Astrocyte (in vitro differentiated cells and primary cell): ENCODE data around the gene HGS. TPM values are rescaled to one million over a fixed set of nuclear protein-coding genes. Genes with fewer than 3 reads are reported as not detected.
"Not testable (repeated sequence)": the region's sequence is repeated elsewhere in the genome, so short reads cannot be mapped to it uniquely, and the experiment has no call there.

Experiments used
- DNase-seq: peaks from one replicate; pipeline ENCODE4 v3.0.0-alpha.2; 2010; ENCODE audit warnings: low read depth
- FAIRE-seq: peaks from 2 replicates; lab custom pipeline; 2011; peaks lifted over from hg19 to GRCh38; lab: Jason Lieb, UNC
- H2AFZ ChIP-seq: 2 replicates; pipeline ENCODE4 v1.6.0; 2012; ENCODE audit warnings: low read depth, low read length, inconsistent platforms
- H3K27ac ChIP-seq: 2 replicates; pipeline ENCODE4 v1.5.1; 2011; ENCODE audit warnings: low read depth, low read length, inconsistent platforms
- H3K27me3 ChIP-seq: 2 replicates; pipeline ENCODE4 v1.6.0; 2011; ENCODE audit warnings: low read length, inconsistent platforms; ENCODE audit not compliant: insufficient read depth
- H3K36me3 ChIP-seq: 2 replicates; pipeline ENCODE4 v1.5.1; 2011; ENCODE audit warnings: low read length, inconsistent platforms; ENCODE audit not compliant: insufficient read depth
- H3K4me1 ChIP-seq: 2 replicates; pipeline ENCODE4 v1.5.1; 2011; ENCODE audit warnings: low read length, inconsistent platforms; ENCODE audit not compliant: insufficient read depth
- H3K4me2 ChIP-seq: 2 replicates; pipeline ENCODE4 v1.6.0; 2012; ENCODE audit warnings: low read length, inconsistent platforms
- H3K4me3 ChIP-seq: 2 replicates; pipeline ENCODE4 v1.5.1; 2011; ENCODE audit warnings: low read depth, mild to moderate bottlenecking, low read length, inconsistent platforms; ENCODE audit not compliant: insufficient read depth
- H3K79me2 ChIP-seq: 2 replicates; pipeline ENCODE4 v1.6.0; 2012; ENCODE audit warnings: mild to moderate bottlenecking, low read length, inconsistent platforms; ENCODE audit not compliant: insufficient read depth
- H3K9ac ChIP-seq: 2 replicates; pipeline ENCODE4 v1.6.0; 2012; ENCODE audit warnings: mild to moderate bottlenecking, low read length, inconsistent platforms
- H3K9me3 ChIP-seq: 2 replicates; pipeline ENCODE4 v1.5.1; 2012; ENCODE audit warnings: low read depth, mild to moderate bottlenecking, low read length, inconsistent platforms; ENCODE audit not compliant: insufficient read depth
- H4K20me1 ChIP-seq: 2 replicates; pipeline ENCODE4 v1.6.0; 2012; ENCODE audit warnings: low read length, inconsistent platforms; ENCODE audit not compliant: insufficient read depth
- H3K27ac Mint-ChIP-seq: one replicate; pipeline ENCODE4 v1.8.0; 2021; ENCODE audit warnings: mild to moderate bottlenecking, mixed read lengths; ENCODE audit not compliant: unreplicated experiment
- H3K27me3 Mint-ChIP-seq: one replicate; pipeline ENCODE4 v1.8.0; 2021; ENCODE audit warnings: low read depth, mixed read lengths; ENCODE audit not compliant: unreplicated experiment
- H3K36me3 Mint-ChIP-seq: one replicate; pipeline ENCODE4 v1.8.0; 2021; ENCODE audit warnings: low read depth, mixed read lengths; ENCODE audit not compliant: unreplicated experiment
- H3K4me1 Mint-ChIP-seq: one replicate; pipeline ENCODE4 v1.8.0; 2021; ENCODE audit warnings: low read depth, mixed read lengths; ENCODE audit not compliant: unreplicated experiment
- H3K4me3 Mint-ChIP-seq: one replicate; pipeline ENCODE4 v1.8.0; 2021; ENCODE audit warnings: mild to moderate bottlenecking, moderate library complexity, mixed read lengths; ENCODE audit not compliant: unreplicated experiment
- H3K9me3 Mint-ChIP-seq: one replicate; pipeline ENCODE4 v1.8.0; 2021; ENCODE audit warnings: mild to moderate bottlenecking, mixed read lengths; ENCODE audit not compliant: unreplicated experiment
- CTCF ChIP-seq: IDR thresholded peaks from 2 replicates; pipeline ENCODE4 v1.5.1; 2011; ENCODE audit warnings: low read depth, mild to moderate bottlenecking, inconsistent platforms, low read length, moderate library complexity; ENCODE audit not compliant: insufficient read depth
- EZH2 ChIP-seq: IDR thresholded peaks from 2 replicates; pipeline ENCODE4 v1.6.1; 2012; ENCODE audit warnings: mild to moderate bottlenecking, low read length, inconsistent platforms; ENCODE audit not compliant: insufficient read depth
- total RNA-seq: library from RNA; stranded (reverse); gene quantifications from 2 replicates; pipeline ENCODE4 v1.2.1, GENCODE V29; 2021

Gene HGS
- total RNA-seq, 1 donor from 2014 or later = 122 TPM

- no peaks in the 10 kb centered on the region for H3K36me3 ChIP-seq
- no peak overlapping the region for H3K4me2 ChIP-seq
- H3K9me3 Mint-ChIP-seq = no peaks in the 10 kb centered on the region
- H4K20me1 ChIP-seq = no peaks in the 10 kb centered on the region
- H3K9ac ChIP-seq = no peak overlapping the region
- H2AFZ ChIP-seq = no peak overlapping the region
- no peaks in the 10 kb centered on the region for H3K79me2 ChIP-seq
- no peak for FAIRE-seq
- peaks cover 3% of the 10 kb centered on the region for H3K27me3 ChIP-seq
- no peak overlapping the region for H3K4me3 Mint-ChIP-seq
- peaks cover 14% of the 10 kb centered on the region for H3K27me3 Mint-ChIP-seq
- H3K27ac Mint-ChIP-seq = no peak overlapping the region
- H3K36me3 Mint-ChIP-seq = no peaks in the 10 kb centered on the region
- H3K4me1 ChIP-seq = no peaks in the 10 kb centered on the region
- no peak for TF ChIP-seq CTCF
- H3K4me1 Mint-ChIP-seq = peaks cover 3% of the 10 kb centered on the region
- H3K27ac ChIP-seq = no peak overlapping the region
- DNase-seq = no peak
- H3K9me3 ChIP-seq = no peaks in the 10 kb centered on the region
- no peak overlapping the region for H3K4me3 ChIP-seq
Measured at GRCh38 chr17:81737947-81738800, 54.4 kb downstream of the HGS start.

GRCh38 chr17:81738801-81739393 is 55.1 kb downstream of the HGS start:
- TF ChIP-seq CTCF (no peak), EZH2 (no peak)
- Histone ChIP-seq H3K27ac (no peak overlapping the region), H3K27me3 (no peaks in the 10 kb centered on the region), H3K36me3 (no peaks in the 10 kb centered on the region), H3K4me1 (no peaks in the 10 kb centered on the region), H3K4me3 (no peak overlapping the region), H3K4me2 (no peak overlapping the region), H4K20me1 (no peaks in the 10 kb centered on the region), H3K9ac (no peak overlapping the region), H2AFZ (no peak overlapping the region), H3K79me2 (no peaks in the 10 kb centered on the region), H3K9me3 (no peaks in the 10 kb centered on the region)
- Mint-ChIP-seq H3K4me1 (peaks cover 3% of the 10 kb centered on the region), H3K4me3 (no peak overlapping the region), H3K27me3 (peaks cover 9% of the 10 kb centered on the region), H3K27ac (no peak overlapping the region), H3K36me3 (no peaks in the 10 kb centered on the region), H3K9me3 (no peaks in the 10 kb centered on the region)
- FAIRE-seq (no peak), DNase-seq (no peak)

- not testable (repeated sequence) for H4K20me1 ChIP-seq, H3K4me3 Mint-ChIP-seq, FAIRE-seq
Measured at GRCh38 chr17:81739593-81739992, 55.8 kb downstream of the HGS start.

More at GRCh38 chr17:81739593-81739992, 55.8 kb downstream of the HGS start:
- not testable (repeated sequence) for H3K27me3 ChIP-seq, H3K79me2 ChIP-seq, H3K4me2 ChIP-seq, H3K4me1 Mint-ChIP-seq, H3K9ac ChIP-seq, H3K4me3 ChIP-seq, H3K9me3 ChIP-seq, H3K27ac Mint-ChIP-seq, H3K27me3 Mint-ChIP-seq, H3K4me1 ChIP-seq, H3K36me3 Mint-ChIP-seq, H2AFZ ChIP-seq, H3K9me3 Mint-ChIP-seq, H3K36me3 ChIP-seq, H3K27ac ChIP-seq, DNase-seq
